A549 (cell line): ENCODE data around the gene GRK1.

Experiments used
- EP300 ChIP-seq, 2 experiments: fragments of >200 bp; sonication (Bioruptor Twin); formaldehyde crosslinking; IDR thresholded peaks; 2 replicates in 1 of 2; 3 replicates in 1 of 2; pipeline ENCODE4 v1.6.1; 2016 to 2017
- TF ChIP-seq, protein P1 (sequence below): IDR thresholded peaks from 2 replicates; pipeline ENCODE4 v1.6.1; 2012; ENCODE audit warnings: low read depth, borderline replicate concordance

DNA sequence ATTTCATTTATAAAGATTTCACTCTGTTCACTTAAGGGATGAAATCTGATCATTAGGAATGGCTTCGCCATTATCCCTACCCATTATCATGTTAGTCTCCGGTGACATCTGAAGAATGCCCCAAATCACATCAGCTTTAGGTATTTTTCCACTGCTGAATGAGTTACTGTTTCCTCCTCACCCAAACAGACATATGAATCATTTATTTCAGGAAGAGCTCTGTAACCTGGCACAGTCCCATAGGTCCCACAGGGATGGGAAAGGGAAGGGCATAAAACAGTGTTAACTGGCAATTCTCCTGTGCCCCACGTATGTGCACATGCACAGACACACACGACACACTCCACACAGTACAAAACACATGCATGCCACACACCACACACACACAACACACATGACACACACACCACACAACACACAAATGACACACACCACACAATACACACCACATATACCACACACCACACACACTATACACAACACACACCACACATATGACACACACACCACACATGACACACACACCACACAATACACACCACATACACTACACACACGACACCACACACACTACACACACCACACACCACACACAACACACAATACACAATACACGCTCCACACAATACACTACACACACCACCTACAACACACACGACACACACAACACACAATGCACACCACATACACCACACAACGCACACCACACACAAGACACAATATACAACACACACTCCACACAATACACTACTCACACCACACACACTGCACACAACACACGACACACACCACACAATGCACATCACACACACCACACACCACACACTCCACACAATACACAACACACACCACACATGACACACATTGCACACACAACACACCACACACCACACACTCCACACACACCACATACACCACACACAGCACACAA lies 107.4 kb downstream of the GRK1 start:
- TF ChIP-seq, protein P1, sequence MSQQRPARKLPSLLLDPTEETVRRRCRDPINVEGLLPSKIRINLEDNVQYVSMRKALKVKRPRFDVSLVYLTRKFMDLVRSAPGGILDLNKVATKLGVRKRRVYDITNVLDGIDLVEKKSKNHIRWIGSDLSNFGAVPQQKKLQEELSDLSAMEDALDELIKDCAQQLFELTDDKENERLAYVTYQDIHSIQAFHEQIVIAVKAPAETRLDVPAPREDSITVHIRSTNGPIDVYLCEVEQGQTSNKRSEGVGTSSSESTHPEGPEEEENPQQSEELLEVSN, result no peak
- TF ChIP-seq EP300 (IDR thresholded peaks at IDR 0.05), result no peak
